HG03520 (cell line): Measurements from ENCODE around the gene NAA10.

Experiments used
- ATAC-seq: cut with Tn5 transposase; IDR thresholded peaks from one replicate; pipeline ENCODE4 v1.9.1; 2021; ENCODE audit warnings: mild to moderate bottlenecking, moderate library complexity; ENCODE audit not compliant: unreplicated experiment

NAA10 gene

GRCh38 chrX:153911798-153912197 lies 23.0 kb downstream of the NAA10 start:
- ATAC-seq = no peak

- no peak for ATAC-seq
Observed at GRCh38 chrX:153910446-153910845, 24.4 kb downstream of the NAA10 start.

GRCh38 chrX:153909980-153910360 lies 24.9 kb downstream of the NAA10 start:
- no peak for ATAC-seq

GRCh38 chrX:153909024-153909979 lies 25.5 kb downstream of the NAA10 start:
- no peak for ATAC-seq

GRCh38 chrX:153908219-153908860 lies 26.5 kb downstream of the NAA10 start:
- no peak for ATAC-seq

- no peak for ATAC-seq
Observed at GRCh38 chrX:153907456-153907855, 27.4 kb downstream of the NAA10 start.

- no peak for ATAC-seq
Observed at GRCh38 chrX:153906126-153906917, 28.5 kb downstream of the NAA10 start.

GRCh38 chrX:153905481-153906095 lies 29.2 kb downstream of the NAA10 start:
- ATAC-seq = no peak

- ATAC-seq = no peak
Observed at GRCh38 chrX:153903991-153904957, 30.6 kb downstream of the NAA10 start, which contains the start of gene AVPR2. Gene AVPR2 (plus strand): TSS chrX:153904673. CDS start chrX:153905146, 473 bp downstream.

GRCh38 chrX:153903238-153903980 lies 31.4 kb downstream of the NAA10 start:
- ATAC-seq = no peak

- ATAC-seq = no peak
Observed at GRCh38 chrX:153902385-153902784, 32.5 kb downstream of the NAA10 start.

- ATAC-seq = no peak
Observed at GRCh38 chrX:153901753-153902140, 33.1 kb downstream of the NAA10 start.

GRCh38 chrX:153900831-153901752 lies 33.7 kb downstream of the NAA10 start:
- ATAC-seq = peak; percentile 70

- ATAC-seq = no peak
Observed at GRCh38 chrX:153897899-153898298, 36.9 kb downstream of the NAA10 start.

GRCh38 chrX:153889123-153889522 lies 45.7 kb downstream of the NAA10 start:
- ATAC-seq = no peak

- ATAC-seq = no peak
Observed at GRCh38 chrX:153888344-153888743, 46.5 kb downstream of the NAA10 start.

GRCh38 chrX:153887385-153887784 lies 47.5 kb downstream of the NAA10 start:
- no peak for ATAC-seq

GRCh38 chrX:153886915-153887314 lies 47.9 kb downstream of the NAA10 start:
- ATAC-seq = no peak
